GM19455 (cell line): ENCODE data around the gene DNAH8.

Experiments
- ATAC-seq: cut with Tn5 transposase; IDR thresholded peaks from one replicate; pipeline ENCODE4 v1.9.1; 2021; ENCODE audit not compliant: unreplicated experiment

Gene DNAH8

DNA sequence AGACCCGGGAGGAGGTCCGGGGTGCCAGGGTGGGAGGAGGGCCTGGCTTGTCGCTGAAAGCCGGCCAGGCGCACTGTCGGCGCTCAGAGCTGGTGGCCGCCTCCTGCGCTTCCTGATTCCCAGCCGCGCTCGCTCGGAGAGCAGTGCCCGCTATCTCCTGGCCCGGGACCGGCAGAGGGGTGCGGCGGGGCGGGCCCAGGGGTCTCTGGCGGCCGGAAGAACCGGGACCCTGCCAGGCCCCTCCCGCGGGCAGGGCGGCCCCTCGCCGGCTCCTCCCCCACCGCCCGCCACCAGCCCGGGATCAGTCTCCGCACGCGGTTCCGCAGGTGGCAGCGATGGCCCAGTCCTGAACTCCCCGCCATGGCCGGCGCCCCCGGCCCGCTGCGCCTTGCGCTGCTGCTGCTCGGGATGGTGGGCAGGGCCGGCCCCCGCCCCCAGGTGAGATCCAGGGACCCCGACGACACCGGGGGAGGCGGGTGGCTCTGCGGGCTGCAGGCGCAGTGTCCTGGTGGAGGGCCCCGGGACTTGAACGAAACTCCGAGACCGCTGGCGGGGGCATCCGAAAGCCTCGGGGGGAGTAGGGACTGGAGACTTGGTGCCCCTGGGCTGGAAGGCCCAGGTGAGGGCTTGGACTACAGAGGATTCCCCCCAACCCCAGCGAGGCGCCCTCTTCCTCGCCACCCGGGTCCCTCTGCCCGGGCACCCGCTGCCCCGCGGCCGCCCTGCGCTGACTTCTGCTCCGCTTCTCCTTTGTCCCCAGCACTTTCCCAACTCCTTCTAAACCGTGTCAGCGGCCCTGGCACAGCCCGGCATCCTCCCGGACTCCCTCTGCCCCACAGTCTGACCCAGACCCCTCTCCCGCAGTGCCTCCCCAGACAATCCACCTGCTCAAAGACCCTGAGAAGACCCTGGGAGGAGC lies 333.6 kb downstream of the DNAH8 start, which contains the start of gene GLP1R:
GLP1R (plus strand) TSS at position 301 of the 919 bp plus-strand sequence; CDS start at position 361, 60 bp downstream.
- ATAC-seq: no peak

DNA sequence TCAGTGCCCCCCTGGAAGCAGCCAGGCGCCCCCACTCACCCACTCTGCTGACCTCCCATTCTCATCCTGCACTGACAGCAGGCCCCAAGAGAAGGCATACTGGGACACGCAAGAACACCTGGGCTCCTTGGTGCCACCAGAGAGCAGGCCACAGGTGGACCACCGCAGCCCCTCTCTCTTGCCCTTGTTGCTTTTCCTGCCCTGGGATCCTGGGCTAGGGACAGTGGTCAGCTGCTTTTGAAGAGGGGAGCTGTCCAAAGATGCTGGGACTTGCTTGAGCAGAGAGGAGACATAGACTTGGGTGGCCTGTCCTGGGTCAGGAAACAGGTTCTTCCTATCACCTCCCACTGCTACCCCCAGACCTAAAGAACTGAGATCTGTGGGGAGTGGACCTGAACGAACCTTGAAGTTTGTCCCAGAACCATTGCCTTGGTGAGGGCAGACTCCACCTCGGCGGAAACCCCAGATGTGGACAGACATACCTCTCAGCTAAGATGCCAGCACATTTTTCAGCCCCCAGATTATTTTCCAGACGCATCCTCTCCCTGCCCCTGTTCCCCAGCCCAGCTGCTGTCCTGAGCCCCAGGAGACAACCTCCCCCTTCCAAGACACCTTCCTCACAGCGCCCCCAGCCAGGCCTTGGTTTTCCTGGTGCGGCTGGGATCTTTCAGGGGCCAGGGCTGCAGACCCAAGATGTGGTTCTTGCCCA lies 334.6 kb downstream of the DNAH8 start:
- ATAC-seq: no peak

DNA sequence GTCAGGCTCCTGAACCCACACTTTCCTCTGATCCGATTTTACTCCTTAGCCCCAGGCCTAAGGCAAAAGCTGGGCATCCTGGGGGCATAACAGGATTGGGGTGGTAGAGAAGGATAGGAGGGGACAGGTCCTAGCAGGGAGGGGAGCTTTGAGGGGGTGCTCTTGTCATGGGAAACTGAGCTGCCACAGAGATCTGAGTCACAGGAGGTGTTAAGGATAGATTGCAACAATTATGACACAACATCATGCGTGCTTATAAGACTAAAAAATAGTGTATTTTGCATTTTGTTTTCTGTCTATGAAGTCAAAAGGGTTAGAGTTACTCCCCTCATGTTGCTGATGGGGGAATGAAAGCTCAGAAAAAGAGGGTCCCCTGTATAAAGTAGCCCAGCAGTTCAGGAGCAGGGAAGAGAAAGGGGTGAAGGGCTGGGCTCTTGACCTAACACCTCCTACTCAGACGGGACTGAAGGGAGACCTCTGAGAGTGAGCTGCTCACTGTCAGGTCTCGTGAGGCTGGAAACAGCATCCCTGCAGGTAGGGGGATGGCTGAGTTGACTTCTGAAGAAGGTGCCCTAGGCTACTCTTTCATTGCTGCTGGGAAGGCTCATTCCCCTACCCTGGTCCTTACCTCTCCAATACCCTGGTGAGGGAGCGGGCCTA lies 335.5 kb downstream of the DNAH8 start:
- ATAC-seq: no peak

DNA sequence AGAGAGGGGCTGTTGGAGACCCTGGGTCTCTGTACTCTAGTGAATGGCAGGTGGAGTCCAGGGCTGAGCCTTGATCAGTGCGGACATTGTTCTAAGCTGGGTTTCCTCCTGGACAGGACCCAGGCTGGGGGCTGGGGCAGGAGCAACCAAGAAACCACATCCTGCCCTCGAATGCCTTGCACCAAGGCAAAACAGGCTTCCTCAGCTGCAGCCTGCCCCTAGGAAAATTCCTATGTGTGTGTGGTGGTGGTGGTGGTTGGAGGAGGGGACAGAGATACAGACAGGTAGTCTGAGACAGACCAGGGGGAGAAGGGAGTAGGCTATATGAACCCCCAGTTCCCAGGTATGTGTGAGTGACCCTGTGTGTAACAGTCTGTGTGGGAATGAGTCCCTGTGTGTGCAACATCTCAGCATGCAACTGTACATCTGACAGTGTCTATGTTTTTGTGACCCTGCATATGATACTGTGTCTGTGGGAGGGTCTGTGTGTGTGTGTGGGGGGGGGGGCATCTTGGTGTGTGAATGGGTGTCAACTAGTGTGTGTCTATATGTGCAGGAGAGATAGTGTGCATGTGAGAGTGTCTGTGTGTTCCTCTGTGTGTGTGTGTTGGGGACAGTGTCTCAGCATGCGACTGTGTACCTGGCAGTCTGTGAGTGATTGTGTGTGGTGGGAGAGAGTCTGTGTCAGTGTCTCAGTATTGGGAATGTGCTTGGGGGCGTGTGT lies 336.4 kb downstream of the DNAH8 start:
- no peak for ATAC-seq

DNA sequence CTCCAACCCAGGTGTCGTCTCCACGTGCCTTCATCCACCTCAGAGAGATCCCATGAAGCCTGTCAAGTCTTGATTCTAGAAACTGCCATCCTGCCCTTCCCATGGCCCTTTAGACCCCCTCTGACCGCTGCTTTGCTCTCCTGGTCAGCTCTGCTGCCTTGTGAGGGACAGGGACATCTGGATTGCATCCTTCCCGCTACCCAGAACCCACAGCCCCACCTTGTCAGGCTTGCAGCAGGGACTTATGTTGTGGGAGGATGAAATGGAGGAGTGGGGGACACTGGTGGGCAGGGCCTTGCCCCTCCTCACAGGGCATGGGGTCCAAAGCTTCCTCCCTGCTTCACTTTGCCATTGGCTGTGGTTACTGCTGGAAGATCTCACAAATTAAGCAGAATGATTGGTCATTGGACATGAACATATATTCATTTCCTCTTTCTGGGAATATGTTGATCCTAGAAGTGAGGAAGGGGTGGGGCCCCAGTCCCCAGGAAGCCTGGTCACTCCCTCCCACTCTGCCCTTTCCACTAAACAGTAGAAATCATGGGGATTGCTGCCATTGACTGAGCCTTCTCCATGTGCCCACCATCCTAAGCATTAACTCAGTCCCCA lies 338.0 kb downstream of the DNAH8 start:
- no peak for ATAC-seq

DNA sequence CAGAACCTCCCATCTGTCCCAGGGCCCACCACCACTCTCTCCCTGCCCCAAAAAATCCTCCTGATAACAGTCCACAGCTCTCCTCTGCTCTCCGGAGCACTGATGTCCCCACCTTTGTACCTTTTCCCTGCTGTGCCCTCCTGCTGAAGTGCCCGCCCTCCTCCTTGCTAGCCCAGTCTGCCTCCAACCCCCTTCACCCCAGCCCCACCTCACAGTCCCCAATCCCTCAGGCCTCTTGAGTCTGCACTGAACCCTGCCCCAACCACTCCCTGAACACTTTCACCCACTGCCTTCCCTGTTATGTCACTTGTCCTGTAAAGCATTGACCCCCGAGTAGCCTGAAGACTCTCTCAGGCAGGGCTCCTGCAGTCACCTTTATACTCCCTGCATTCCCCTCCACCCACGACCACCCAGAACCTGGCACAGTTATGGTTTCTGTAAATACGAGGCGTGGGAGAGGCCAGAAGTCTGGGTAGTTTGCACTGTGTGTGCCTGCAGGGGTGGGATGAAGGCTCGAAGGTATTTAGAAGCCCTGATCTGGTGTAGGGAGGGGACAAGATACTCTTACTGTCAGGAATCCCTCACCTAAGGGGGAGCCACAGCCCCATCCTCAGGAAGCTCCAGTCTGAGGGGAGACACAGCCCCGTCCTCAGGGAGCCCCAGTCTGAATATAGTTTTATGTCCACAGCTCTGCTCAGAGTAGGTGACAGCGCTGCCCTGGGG lies 338.9 kb downstream of the DNAH8 start:
- ATAC-seq: no peak

DNA sequence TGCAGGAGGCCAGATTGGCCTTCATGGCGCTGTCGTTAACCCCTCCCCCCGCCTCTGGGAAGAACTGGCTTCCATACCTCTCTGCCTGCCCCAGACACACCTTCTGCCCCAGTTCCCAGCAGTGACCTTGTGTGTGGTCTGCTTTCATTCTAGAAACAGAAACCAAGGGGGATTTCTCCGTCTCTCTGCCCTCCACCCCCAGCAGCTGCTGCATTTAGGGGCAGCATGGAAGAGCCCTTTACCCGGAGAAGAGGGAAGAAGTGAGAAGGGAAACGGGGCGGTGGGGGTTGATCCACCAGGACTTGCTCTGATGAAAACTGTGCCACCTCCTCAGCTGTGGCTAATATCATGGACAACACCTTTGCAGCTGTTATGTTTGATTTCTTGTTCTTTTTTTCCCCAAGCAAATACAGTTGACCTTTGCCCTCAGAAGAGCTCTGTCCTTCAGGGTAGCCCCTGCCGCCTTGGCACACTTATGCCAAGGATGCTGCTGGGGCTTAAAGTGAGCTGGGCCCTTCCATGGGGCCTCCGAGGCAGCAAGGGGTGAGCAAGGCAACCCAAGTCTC lies 339.5 kb downstream of the DNAH8 start:
- ATAC-seq: no peak

DNA sequence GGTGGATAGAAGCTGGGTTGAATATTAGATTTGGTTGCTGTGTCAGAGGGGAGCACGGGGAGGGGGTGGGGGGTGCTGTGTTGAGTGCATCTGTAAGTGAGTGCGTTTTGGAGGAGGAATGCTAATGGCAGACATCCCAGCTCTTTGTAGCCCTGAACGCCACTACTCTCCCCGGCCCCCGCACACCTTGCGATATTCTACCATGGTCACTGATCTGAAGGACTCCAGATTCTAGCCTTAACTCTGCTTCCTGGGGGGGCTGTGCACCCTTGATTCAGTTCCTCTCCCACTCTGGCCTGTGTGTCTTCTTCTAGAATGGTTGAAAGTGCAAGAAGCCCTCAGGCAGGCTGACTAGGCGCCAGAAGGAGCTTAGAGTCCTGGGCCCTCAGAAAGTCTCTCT lies 340.6 kb downstream of the DNAH8 start:
- ATAC-seq: no peak

DNA sequence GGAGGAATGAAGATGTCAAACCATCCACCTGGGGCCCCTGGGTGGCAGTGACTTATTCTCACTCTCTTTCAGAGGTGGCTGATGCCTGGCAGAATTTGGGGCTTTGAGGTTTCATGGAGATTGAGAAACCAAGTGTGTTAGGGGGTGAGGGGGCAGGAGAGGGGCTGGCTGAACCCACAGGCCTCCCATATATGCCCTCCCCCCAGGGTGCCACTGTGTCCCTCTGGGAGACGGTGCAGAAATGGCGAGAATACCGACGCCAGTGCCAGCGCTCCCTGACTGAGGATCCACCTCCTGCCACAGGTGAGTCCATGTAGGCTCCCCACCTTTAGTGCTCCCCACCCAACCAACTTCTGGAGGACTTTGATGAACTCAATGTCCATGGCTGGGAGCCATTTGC lies 341.1 kb downstream of the DNAH8 start:
- no peak for ATAC-seq

DNA sequence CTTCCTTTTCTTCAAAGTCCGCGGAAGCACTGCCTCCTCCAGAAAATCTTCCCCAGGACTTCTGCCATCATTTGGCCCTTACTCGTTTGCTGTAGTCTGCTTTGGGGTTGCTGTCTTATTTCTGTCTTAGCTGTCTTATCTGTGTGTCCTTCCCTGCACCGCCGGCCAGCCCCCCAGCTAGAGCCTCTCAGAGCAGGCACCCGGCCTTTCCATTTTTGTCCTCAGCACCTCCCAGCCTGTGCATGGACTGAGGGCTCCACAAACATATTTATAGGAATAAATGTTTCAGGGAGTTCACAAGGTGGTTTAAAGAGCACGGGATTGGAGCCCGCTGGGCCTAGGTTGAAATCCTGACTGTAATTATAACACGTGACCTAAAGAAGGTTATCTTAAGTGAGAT lies 341.6 kb downstream of the DNAH8 start:
- no peak for ATAC-seq

DNA sequence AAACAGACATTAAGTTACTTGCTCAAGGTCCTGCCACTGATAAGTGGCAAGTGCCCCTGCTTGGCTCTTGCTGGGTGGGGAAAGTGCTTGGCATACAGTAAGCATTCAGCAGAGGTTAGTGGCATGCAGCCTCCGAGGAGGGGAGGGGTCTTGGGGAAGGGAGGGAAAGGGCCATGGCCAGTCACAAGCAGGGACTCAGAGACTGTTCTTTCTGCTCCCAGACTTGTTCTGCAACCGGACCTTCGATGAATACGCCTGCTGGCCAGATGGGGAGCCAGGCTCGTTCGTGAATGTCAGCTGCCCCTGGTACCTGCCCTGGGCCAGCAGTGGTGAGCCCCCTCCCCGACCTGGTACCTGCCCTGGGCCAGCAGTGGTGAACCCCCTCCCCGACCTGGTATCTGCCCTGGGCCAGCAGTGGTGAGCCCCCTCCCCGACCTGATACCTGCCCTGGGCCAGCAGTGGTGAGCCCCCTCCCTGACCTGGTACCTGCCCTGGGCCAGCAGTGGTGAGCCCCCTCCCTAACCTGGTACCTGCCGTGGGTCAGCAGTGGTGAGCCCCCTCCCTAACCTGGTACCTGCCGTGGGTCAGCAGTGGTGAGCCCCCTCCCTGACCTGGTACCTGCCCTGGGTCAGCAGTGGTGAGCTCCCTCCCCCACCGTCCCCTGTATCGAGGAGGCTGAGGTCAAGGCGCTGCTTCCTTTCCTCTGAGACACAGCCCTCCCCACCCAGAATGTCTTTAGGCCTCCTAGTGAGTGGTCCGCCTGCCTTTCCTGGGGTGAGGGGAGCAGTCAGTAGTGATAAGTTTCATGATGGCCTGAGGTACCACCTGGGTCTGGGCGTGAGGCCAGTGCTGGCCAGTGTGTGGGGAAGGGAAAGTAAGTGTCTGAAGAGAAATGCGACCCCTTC lies 342.4 kb downstream of the DNAH8 start:
- ATAC-seq: no peak

DNA sequence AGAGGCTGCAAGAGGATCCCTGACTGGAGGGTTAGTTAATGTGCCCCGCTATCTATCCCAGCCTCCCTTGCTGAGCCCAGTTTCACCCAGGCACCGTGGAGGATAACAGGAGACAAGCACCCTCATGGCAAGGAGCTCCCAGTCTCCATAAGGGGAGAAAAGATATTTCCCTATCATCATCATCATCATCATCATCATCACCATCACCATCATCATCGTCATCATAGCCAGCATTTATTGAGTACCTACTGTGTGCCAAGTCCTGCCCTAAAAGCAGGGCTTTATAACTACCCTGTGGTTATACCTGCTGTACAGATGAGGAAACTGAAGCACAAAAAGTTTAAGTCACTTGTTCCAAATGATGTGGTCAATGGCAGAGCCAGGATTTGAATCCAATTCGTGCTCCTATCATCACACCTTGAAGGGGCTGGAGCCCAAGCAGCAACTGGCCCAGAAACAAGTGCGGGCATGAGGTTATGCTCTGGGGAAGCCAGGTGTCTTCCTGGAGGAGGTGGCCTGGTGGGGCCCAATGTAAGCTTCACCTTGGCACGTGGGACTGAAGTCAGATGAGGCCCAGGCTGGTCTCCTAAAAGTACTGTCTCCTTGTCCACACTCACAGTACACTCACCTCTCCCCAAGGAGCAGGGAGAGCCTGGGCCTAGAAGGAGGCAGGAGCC lies 343.5 kb downstream of the DNAH8 start:
- ATAC-seq: no peak

DNA sequence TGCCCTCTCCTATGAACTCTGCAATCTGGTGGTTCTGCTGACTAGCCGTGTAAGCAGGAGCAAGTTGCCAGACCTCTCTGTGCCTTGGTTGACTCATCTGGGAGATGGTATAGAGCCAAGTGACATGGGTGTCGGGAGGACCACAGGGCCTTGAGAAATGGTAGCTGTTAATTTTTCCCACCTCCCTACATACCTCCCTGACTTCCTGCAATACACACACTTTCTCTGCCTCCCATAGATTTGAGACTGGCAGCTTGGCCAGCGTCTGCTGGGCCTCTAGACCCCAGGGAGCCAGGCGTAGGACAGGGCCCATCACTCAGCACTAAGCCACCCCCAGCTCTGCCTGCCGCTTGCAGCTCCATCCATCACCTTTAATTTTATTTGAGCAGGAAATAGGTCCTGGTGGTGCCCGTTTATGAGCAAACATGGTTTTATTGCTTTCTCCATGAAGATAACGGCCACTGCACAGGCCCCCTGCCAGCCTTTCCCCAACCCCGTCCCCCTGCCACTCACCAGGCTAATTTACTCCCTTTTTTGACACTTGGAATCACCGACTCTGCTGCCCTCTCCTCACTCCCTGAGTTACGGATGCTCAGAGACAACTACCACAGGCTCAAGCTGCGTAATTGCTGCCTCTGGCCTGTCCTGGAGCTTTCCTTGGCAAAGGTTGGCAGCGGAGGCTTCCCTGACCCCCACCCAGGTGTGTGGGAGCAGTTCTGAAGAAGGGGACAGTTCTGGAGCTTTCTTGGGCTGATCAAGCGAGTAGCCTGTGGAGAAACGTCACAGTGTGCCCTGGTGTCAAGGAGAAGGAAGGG lies 344.6 kb downstream of the DNAH8 start:
- no peak for ATAC-seq

DNA sequence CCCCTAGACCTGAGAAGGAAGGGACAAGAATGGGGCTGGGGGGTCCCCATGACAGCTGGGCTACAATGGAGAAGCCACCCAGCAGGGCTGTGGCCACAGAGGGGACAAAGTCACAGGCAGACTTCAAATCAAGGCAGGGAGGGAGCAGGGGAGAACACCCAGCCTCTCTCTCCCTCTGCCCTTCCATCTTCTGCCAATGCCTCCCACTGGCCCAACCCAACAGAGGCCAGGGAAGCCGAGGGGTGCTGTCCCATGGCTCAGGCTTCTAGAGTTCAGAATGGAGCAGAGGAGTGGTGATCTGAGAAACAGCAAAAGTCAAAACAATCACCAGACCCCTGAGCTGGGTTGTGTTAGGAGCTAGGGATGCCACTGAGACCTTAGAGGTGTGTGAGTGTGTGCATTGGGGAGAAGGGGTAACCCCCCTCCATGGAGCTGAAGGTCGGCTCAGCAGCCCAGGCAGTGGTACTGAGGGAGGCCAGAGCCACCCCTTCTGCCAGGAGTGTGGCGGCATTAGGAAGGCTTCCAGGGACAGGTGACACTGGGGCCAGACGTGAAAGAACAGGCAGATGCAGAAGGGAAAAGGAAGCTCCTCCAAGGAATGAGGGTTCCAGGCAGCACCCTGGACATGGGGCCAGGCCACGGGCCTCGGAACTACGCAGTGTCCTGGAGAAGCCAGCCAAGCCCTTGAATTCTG lies 345.5 kb downstream of the DNAH8 start:
- ATAC-seq: no peak

DNA sequence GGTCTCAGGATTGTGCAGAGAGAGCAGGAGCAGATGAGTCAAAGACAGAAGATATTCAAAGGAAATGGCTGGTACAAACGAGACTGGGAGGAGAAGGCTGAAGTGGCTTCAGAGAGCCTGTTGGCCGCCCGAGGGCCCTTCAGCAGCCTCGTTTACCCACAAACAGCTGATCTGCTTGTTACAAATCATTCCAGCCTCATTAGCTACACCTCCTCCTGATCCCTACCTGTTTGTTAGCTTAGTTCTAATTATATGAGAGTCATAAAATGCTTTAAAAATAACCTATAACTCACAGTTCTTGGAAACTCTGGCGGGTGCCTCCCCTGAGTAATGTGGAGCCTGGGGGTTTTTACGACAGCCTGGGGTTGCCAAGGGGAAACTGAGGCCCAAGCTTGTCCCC lies 346.1 kb downstream of the DNAH8 start:
- no peak for ATAC-seq

DNA sequence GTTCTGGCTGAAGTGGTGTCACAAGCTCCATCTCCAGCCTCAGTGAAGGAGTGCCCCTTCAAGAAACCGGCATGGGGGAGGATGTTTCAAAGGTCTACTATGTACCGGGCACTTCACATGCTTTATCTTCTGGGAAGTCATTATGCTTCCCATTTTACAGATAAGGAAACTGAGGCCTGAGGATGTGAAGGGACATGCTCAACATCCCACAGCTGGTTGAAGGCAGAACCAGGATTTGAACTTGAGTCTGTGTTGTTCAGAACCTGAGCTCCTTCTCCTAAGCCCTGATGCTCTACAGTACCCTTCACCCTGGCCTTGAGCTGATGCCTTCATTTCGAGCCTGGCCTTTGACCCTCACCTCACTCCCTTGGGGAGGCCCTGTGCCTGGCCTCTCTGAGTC lies 346.5 kb downstream of the DNAH8 start:
- no peak for ATAC-seq
